ENCODE measurements around the gene STXBP1. TPM values are rescaled to one million over a fixed set of nuclear protein-coding genes. Genes with fewer than 3 reads are reported as not detected.
A peak's percentile ranks its signal among the peaks of the same experiment; 100 is the strongest.

STXBP1 gene
- total and polyA plus RNA-seq, 2 of the 13 experiments (the other 11 are each of a cell fraction or from before 2014, with no cell fraction given): 2.9 TPM

DNA sequence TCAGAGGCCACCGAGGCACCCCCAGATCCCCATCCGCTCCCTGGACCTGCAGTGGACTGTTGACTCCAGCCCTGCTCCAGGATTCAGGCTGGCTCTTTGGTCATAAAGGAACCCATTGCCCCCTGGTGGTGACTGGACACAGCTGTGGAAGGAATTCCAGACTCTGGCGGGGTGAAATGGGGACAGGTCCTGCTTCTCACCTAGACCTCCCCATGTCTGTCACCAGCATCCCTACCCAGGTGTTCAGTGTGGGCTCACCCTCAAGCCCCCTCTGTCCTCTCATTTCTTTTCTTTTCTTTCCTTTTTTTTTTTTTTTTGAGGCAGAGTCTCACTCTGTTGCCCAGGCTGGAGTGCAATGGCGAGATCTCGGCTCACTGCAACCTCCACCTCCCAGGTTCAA lies 25.5 kb upstream of the STXBP1 start (continued):
- TF ChIP-seq, protein P1, sequence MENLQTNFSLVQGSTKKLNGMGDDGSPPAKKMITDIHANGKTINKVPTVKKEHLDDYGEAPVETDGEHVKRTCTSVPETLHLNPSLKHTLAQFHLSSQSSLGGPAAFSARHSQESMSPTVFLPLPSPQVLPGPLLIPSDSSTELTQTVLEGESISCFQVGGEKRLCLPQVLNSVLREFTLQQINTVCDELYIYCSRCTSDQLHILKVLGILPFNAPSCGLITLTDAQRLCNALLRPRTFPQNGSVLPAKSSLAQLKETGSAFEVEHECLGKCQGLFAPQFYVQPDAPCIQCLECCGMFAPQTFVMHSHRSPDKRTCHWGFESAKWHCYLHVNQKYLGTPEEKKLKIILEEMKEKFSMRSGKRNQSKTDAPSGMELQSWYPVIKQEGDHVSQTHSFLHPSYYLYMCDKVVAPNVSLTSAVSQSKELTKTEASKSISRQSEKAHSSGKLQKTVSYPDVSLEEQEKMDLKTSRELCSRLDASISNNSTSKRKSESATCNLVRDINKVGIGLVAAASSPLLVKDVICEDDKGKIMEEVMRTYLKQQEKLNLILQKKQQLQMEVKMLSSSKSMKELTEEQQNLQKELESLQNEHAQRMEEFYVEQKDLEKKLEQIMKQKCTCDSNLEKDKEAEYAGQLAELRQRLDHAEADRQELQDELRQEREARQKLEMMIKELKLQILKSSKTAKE (CRISPR knock-in tag; IDR thresholded peaks at IDR 0.05; ENCODE audit: borderline replicate concordance): no peak
- TF ChIP-seq ZNF251 (CRISPR knock-in tag; IDR thresholded peaks at IDR 0.05) (no peak), ZNF12 (CRISPR knock-in tag; IDR thresholded peaks at IDR 0.05) (no peak), STAG1 (CRISPR knock-in tag; IDR thresholded peaks at IDR 0.05) (peak; percentile 98), TP53 (CRISPR knock-in tag; conservative IDR thresholded peaks at IDR 0.05) (no peak), PHF5A (CRISPR knock-in tag; IDR thresholded peaks at IDR 0.05; ENCODE audit: low read depth, unreplicated experiment) (no peak), ZNF709 (CRISPR knock-in tag; IDR thresholded peaks at IDR 0.05) (no peak), FOXJ3 (CRISPR knock-in tag; IDR thresholded peaks at IDR 0.05; ENCODE audit: borderline replicate concordance) (no peak), MTF2 (CRISPR knock-in tag; IDR thresholded peaks at IDR 0.05; ENCODE audit: borderline replicate concordance) (0 out of 2 replicates have a peak, but pooled peaks have one; percentile 33), XRCC5 (optimal IDR thresholded peaks at IDR 0.05; ENCODE audit: low read length) (peak; percentile 57), ZNF788 (CRISPR knock-in tag; IDR thresholded peaks at IDR 0.05; ENCODE audit: borderline replicate concordance) (0 out of 2 replicates have a peak, but pooled peaks have one; percentile 30), ZNF749 (CRISPR knock-in tag; IDR thresholded peaks at IDR 0.05; ENCODE audit: borderline replicate concordance) (no peak)
- TF ChIP-seq, protein P2, sequence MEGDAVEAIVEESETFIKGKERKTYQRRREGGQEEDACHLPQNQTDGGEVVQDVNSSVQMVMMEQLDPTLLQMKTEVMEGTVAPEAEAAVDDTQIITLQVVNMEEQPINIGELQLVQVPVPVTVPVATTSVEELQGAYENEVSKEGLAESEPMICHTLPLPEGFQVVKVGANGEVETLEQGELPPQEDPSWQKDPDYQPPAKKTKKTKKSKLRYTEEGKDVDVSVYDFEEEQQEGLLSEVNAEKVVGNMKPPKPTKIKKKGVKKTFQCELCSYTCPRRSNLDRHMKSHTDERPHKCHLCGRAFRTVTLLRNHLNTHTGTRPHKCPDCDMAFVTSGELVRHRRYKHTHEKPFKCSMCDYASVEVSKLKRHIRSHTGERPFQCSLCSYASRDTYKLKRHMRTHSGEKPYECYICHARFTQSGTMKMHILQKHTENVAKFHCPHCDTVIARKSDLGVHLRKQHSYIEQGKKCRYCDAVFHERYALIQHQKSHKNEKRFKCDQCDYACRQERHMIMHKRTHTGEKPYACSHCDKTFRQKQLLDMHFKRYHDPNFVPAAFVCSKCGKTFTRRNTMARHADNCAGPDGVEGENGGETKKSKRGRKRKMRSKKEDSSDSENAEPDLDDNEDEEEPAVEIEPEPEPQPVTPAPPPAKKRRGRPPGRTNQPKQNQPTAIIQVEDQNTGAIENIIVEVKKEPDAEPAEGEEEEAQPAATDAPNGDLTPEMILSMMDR (CRISPR knock-in tag; IDR thresholded peaks at IDR 0.05): peak; percentile 96
- TF ChIP-seq, protein P3, sequence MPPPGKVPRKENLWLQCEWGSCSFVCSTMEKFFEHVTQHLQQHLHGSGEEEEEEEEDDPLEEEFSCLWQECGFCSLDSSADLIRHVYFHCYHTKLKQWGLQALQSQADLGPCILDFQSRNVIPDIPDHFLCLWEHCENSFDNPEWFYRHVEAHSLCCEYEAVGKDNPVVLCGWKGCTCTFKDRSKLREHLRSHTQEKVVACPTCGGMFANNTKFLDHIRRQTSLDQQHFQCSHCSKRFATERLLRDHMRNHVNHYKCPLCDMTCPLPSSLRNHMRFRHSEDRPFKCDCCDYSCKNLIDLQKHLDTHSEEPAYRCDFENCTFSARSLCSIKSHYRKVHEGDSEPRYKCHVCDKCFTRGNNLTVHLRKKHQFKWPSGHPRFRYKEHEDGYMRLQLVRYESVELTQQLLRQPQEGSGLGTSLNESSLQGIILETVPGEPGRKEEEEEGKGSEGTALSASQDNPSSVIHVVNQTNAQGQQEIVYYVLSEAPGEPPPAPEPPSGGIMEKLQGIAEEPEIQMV (CRISPR knock-in tag; IDR thresholded peaks at IDR 0.05; ENCODE audit: low read depth): 0 out of 2 replicates have a peak, but pooled peaks have one; percentile 43
- TF ChIP-seq, protein P4, sequence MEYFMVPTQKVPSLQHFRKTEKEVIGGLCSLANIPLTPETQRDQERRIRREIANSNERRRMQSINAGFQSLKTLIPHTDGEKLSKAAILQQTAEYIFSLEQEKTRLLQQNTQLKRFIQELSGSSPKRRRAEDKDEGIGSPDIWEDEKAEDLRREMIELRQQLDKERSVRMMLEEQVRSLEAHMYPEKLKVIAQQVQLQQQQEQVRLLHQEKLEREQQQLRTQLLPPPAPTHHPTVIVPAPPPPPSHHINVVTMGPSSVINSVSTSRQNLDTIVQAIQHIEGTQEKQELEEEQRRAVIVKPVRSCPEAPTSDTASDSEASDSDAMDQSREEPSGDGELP (IDR thresholded peaks at IDR 0.05; ENCODE audit: borderline replicate concordance, low read depth): peak; percentile 67; the same call in 1 of the 2 replicates
- TF ChIP-seq, protein P5, sequence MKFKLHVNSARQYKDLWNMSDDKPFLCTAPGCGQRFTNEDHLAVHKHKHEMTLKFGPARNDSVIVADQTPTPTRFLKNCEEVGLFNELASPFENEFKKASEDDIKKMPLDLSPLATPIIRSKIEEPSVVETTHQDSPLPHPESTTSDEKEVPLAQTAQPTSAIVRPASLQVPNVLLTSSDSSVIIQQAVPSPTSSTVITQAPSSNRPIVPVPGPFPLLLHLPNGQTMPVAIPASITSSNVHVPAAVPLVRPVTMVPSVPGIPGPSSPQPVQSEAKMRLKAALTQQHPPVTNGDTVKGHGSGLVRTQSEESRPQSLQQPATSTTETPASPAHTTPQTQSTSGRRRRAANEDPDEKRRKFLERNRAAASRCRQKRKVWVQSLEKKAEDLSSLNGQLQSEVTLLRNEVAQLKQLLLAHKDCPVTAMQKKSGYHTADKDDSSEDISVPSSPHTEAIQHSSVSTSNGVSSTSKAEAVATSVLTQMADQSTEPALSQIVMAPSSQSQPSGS (CRISPR knock-in tag; IDR thresholded peaks at IDR 0.05): 0 out of 2 replicates have a peak, but pooled peaks have one; percentile 22
- TF ChIP-seq, protein P6, sequence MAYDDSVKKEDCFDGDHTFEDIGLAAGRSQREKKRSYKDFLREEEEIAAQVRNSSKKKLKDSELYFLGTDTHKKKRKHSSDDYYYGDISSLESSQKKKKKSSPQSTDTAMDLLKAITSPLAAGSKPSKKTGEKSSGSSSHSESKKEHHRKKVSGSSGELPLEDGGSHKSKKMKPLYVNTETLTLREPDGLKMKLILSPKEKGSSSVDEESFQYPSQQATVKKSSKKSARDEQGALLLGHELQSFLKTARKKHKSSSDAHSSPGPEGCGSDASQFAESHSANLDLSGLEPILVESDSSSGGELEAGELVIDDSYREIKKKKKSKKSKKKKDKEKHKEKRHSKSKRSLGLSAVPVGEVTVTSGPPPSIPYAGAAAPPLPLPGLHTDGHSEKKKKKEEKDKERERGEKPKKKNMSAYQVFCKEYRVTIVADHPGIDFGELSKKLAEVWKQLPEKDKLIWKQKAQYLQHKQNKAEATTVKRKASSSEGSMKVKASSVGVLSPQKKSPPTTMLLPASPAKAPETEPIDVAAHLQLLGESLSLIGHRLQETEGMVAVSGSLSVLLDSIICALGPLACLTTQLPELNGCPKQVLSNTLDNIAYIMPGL (CRISPR knock-in tag; IDR thresholded peaks at IDR 0.05; ENCODE audit: borderline replicate concordance in 1 of 2, low read depth in 1 of 2): peak; percentile 40 to 57; a peak in 1 of 4 replicates
- TF ChIP-seq, protein P7, sequence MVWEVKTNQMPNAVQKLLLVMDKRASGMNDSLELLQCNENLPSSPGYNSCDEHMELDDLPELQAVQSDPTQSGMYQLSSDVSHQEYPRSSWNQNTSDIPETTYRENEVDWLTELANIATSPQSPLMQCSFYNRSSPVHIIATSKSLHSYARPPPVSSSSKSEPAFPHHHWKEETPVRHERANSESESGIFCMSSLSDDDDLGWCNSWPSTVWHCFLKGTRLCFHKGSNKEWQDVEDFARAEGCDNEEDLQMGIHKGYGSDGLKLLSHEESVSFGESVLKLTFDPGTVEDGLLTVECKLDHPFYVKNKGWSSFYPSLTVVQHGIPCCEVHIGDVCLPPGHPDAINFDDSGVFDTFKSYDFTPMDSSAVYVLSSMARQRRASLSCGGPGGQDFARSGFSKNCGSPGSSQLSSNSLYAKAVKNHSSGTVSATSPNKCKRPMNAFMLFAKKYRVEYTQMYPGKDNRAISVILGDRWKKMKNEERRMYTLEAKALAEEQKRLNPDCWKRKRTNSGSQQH (CRISPR knock-in tag; IDR thresholded peaks at IDR 0.05; ENCODE audit: low read depth): 0 out of 2 replicates have a peak, but pooled peaks have one; percentile 63

Data from HepG2 (cell line).